HepG2 (cell line): ENCODE results near the gene ZNF831. TPM values are rescaled to one million over a fixed set of nuclear protein-coding genes. Genes with fewer than 3 reads are reported as not detected.

ENCODE experiments used
- ATAC-seq: fragments of 200-7000 bp; cut with Tn5 transposase; 3 replicates; pipeline ENCODE4 v1.9.1; 2020; ENCODE audit warnings: mild to moderate bottlenecking, moderate library complexity
- BruUV-seq: library from RNA; stranded (reverse); fragments of 400-500 nt; replicated peaks from 2 replicates; lab custom pipeline; 2021; lab: Mats Ljungman, UMichigan
- CTCF ChIA-PET: fragments of 300-600 bp; formaldehyde crosslinking; extraction: SDS; loops from one replicate; lab custom pipeline; 2021; ENCODE audit warnings: low total read pairs, inconsistent platforms, low intra/inter-chr PET ratio; lab: Yijun Ruan, JAX
- POLR2A ChIA-PET: fragments of 350-600 bp; sonication (Branson Sonifier 250); formaldehyde crosslinking; loops from one replicate; lab custom pipeline; 2020; ENCODE audit warnings: antibody characterized with exemption, inconsistent platforms; lab: Yijun Ruan, JAX
- DNase-seq: peaks from one replicate; pipeline ENCODE4 v3.0.0-alpha.2; 2015; ENCODE audit warnings: low spot score
- FAIRE-seq: peaks from 3 replicates; lab custom pipeline; 2011; peaks lifted over from hg19 to GRCh38; lab: Jason Lieb, UNC
- H2AFZ ChIP-seq: one replicate; pipeline ENCODE4 v1.6.1; 2011; ENCODE audit warnings: low read length, inconsistent platforms
- H3K27ac ChIP-seq: fragments of 300-600 bp; 3 replicates; pipeline ENCODE4 v1.8.0; 2011; ENCODE audit warnings: mixed run types, mild to moderate bottlenecking, mixed read lengths, low read length, inconsistent platforms; ENCODE audit not compliant: insufficient read depth; ENCODE audit errors: extremely low read length
- H3K27me3 ChIP-seq, 2 experiments: fragments of 200-600 bp in 1 of 2; 2 replicates in 1 of 2; 3 replicates in 1 of 2; pipeline versions ENCODE4 v1.6.0 to v1.8.0; 2011; ENCODE audit warnings: low read length in 2 of 2, mild to moderate bottlenecking in 2 of 2, moderate library complexity in 2 of 2, inconsistent platforms in 1 of 2; ENCODE audit not compliant: insufficient read depth in 2 of 2, control insufficient read depth in 1 of 2
- H3K36me3 ChIP-seq, 2 experiments: fragments of 200-600 bp in 1 of 2; replicated peaks in 1 of 2; 2 replicates in 1 of 2; 3 replicates in 1 of 2; pipeline versions ENCODE4 v1.5.1 to v1.8.0; 2011; ENCODE audit warnings: low read length in 2 of 2, inconsistent platforms in 1 of 2; ENCODE audit not compliant: insufficient read depth in 2 of 2, control insufficient read depth in 1 of 2
- H3K4me1 ChIP-seq: 2 replicates; pipeline ENCODE4 v1.5.1; 2012; ENCODE audit warnings: low read length, inconsistent platforms; ENCODE audit not compliant: insufficient read depth
- H3K4me2 ChIP-seq: 2 replicates; pipeline ENCODE4 v1.6.0; 2011; ENCODE audit warnings: low read depth, low read length, inconsistent platforms
- H3K4me3 ChIP-seq, 3 experiments: fragments of 200-600 bp in 1 of 3; sonication (generic), shearing (Covaris generic) in 1 of 3; replicated peaks in 1 of 3; 2 replicates each; pipeline ENCODE4 v1.5.1; 2011 to 2016; ENCODE audit warnings: low read length in 3 of 3, inconsistent platforms in 2 of 3, low read depth in 2 of 3, mild to moderate bottlenecking in 2 of 3, control low read depth in 1 of 3, mixed read lengths in 1 of 3; ENCODE audit not compliant: insufficient read depth in 1 of 3
- H3K79me2 ChIP-seq: one replicate; pipeline ENCODE4 v1.6.1; 2011; ENCODE audit warnings: low read length, inconsistent platforms; ENCODE audit not compliant: insufficient read depth
- H3K9ac ChIP-seq: 2 replicates; pipeline ENCODE4 v1.6.0; 2011; ENCODE audit warnings: mild to moderate bottlenecking, low read depth, low read length, inconsistent platforms; ENCODE audit not compliant: insufficient read depth
- H3K9me3 ChIP-seq: 2 replicates; pipeline ENCODE4 v1.5.1; 2012; ENCODE audit warnings: mild to moderate bottlenecking, low read length
- H4K20me1 ChIP-seq: 2 replicates; pipeline ENCODE4 v1.6.0; 2011; ENCODE audit warnings: inconsistent platforms, mild to moderate bottlenecking, low read length, moderate library complexity; ENCODE audit not compliant: insufficient read depth
- GTF3A ChIP-seq: sonication (generic); formaldehyde crosslinking; conservative IDR thresholded peaks from 2 replicates; pipeline ENCODE4 v1.4.0; 2020; ENCODE audit warnings: mild to moderate bottlenecking, missing genetic modification reagents
- PTBP1 ChIP-seq: fragments of 200-400 bp; formaldehyde crosslinking; IDR thresholded peaks from 2 replicates; pipeline ENCODE4 v1.6.1; 2018; ENCODE audit warnings: low read length, low read depth; ENCODE audit not compliant: poor library complexity, severe bottlenecking
- RFX1 ChIP-seq: fragments of 450-650 bp; IDR thresholded peaks from 2 replicates; pipeline ENCODE4 v1.6.1; 2017
- SIN3B ChIP-seq: fragments of 150-350 bp; IDR thresholded peaks from 2 replicates; pipeline ENCODE4 v1.6.1; 2014; ENCODE audit warnings: low read length
- SRSF1 ChIP-seq: fragments of 200-400 bp; formaldehyde crosslinking; optimal IDR thresholded peaks from 2 replicates; pipeline ENCODE3; 2017; ENCODE audit warnings: mild to moderate bottlenecking, low read depth, low read length, moderate library complexity
- ZNF326 ChIP-seq: sonication (generic); formaldehyde crosslinking; IDR thresholded peaks from 2 replicates; pipeline ENCODE4 v1.4.0; 2020; ENCODE audit warnings: missing genetic modification reagents, borderline replicate concordance
- WGBS: methylation state at CpG from one replicate; pipeline ENCODE4 v1.1.6; 2017; ENCODE audit warnings: low lambda C conversion rate; 5-methylcytosine and 5-hydroxymethylcytosine counted together
- in situ Hi-C: cut with HindIII; loops from 2 replicates; pipeline ENCODE4 v1.10.0; 2017; ENCODE audit warnings: low pct_unique_long_range_greater_than_20kb; ENCODE audit not compliant: extremely low pct_ligation_motif_present
- intact Hi-C: fragments of 100-400 bp; cut with micrococcal nuclease; formaldehyde crosslinking; loops from one replicate; pipeline ENCODE4 v1.10.0; 2022; ENCODE audit not compliant: unreplicated experiment
- polyA plus RNA-seq, 8 experiments: library from polyadenylated mRNA; depleted of rRNA in 3 of 8; stranded (reverse) in 7 of 8; unstranded in 1 of 8; fragments of >200 nt; fragmentation: Illumina TruSeq in 4 of 8; extraction: Trizol in 4 of 8; gene quantifications; 2 replicates each; pipeline versions ENCODE4 v1.2.1 to v1.2.3, GENCODE V29; 2011 to 2016; ENCODE audit warnings: low read depth in 4 of 8, missing spikeins in 1 of 8, mixed read lengths in 1 of 8; ENCODE audit not compliant: insufficient read depth in 1 of 8
- total RNA-seq, 5 experiments: library from RNA; depleted of rRNA; stranded (reverse); fragments of >200 nt; fragmentation: Illumina TruSeq; extraction: Trizol; gene quantifications; 2 replicates each; pipeline ENCODE4 v1.2.3, GENCODE V29; 2016; ENCODE audit warnings: low read depth in 1 of 5
- TF ChIP-seq, protein P1 (sequence below): sonication (generic); formaldehyde crosslinking; IDR thresholded peaks from 2 replicates; pipeline ENCODE4 v1.5.1; 2020; ENCODE audit warnings: mild to moderate bottlenecking, missing genetic modification reagents, borderline replicate concordance
- TF ChIP-seq, protein P2 (sequence below): sonication (generic); formaldehyde crosslinking; IDR thresholded peaks from 2 replicates; pipeline ENCODE4 v1.5.0; 2020; ENCODE audit warnings: mild to moderate bottlenecking, missing genetic modification reagents, moderate library complexity

Gene ZNF831
- total and polyA plus RNA-seq, 2 of the 13 experiments (the other 11 are each of a cell fraction or from before 2014, with no cell fraction given), result not detected

DNA sequence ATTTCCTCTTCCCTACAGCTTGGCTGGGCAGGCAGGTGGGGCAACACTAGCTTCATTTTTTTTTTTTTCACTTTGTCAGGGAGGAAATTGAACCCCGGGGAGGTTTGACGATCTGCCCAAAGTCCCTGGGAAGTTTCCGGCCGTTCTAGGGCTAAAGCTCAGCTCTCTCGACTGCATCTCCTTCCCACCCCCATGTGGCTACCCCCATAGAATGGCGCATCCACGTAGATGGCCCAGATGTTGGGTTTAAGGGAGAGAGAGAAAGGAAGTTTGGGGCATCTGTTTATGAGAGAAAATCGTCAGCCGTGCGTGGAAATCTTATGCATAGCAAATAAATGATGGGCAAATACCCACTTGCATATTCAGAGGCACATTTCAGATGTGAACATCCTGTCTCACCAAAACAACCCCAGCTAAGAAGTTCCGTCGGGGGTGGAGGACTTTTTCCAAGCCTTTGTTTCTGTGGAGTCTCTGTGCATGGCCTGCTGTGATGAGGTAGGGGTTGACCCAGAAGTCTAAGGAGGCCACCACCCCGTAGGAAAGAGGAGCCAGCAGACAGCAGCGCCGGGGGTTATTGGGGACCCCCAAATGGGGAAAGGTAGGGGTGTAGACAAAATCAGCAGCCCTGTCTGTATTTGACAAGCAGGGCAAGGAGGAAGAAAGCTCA lies 40.5 kb upstream of the ZNF831 start:
- peaks cover 0 to 52% of the 10 kb centered on the region in 2 experiments; a peak in 2 of 5 replicates for H3K27me3 ChIP-seq
- no peak overlapping the region for H2AFZ ChIP-seq
- BruUV-seq, result no TSS peak
- no peak overlapping the region for H3K4me3 ChIP-seq
- intact Hi-C loops, result no loop called here
- TF ChIP-seq PTBP1 (no peak), SIN3B (no peak), GTF3A (CRISPR knock-in tag) (no peak), ZNF326 (CRISPR knock-in tag) (no peak), SRSF1 (no peak), RFX1 (no peak)
- TF ChIP-seq, protein P1, sequence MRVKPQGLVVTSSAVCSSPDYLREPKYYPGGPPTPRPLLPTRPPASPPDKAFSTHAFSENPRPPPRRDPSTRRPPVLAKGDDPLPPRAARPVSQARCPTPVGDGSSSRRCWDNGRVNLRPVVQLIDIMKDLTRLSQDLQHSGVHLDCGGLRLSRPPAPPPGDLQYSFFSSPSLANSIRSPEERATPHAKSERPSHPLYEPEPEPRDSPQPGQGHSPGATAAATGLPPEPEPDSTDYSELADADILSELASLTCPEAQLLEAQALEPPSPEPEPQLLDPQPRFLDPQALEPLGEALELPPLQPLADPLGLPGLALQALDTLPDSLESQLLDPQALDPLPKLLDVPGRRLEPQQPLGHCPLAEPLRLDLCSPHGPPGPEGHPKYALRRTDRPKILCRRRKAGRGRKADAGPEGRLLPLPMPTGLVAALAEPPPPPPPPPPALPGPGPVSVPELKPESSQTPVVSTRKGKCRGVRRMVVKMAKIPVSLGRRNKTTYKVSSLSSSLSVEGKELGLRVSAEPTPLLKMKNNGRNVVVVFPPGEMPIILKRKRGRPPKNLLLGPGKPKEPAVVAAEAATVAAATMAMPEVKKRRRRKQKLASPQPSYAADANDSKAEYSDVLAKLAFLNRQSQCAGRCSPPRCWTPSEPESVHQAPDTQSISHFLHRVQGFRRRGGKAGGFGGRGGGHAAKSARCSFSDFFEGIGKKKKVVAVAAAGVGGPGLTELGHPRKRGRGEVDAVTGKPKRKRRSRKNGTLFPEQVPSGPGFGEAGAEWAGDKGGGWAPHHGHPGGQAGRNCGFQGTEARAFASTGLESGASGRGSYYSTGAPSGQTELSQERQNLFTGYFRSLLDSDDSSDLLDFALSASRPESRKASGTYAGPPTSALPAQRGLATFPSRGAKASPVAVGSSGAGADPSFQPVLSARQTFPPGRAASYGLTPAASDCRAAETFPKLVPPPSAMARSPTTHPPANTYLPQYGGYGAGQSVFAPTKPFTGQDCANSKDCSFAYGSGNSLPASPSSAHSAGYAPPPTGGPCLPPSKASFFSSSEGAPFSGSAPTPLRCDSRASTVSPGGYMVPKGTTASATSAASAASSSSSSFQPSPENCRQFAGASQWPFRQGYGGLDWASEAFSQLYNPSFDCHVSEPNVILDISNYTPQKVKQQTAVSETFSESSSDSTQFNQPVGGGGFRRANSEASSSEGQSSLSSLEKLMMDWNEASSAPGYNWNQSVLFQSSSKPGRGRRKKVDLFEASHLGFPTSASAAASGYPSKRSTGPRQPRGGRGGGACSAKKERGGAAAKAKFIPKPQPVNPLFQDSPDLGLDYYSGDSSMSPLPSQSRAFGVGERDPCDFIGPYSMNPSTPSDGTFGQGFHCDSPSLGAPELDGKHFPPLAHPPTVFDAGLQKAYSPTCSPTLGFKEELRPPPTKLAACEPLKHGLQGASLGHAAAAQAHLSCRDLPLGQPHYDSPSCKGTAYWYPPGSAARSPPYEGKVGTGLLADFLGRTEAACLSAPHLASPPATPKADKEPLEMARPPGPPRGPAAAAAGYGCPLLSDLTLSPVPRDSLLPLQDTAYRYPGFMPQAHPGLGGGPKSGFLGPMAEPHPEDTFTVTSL (CRISPR knock-in tag), result no peak
- TF ChIP-seq, protein P2, sequence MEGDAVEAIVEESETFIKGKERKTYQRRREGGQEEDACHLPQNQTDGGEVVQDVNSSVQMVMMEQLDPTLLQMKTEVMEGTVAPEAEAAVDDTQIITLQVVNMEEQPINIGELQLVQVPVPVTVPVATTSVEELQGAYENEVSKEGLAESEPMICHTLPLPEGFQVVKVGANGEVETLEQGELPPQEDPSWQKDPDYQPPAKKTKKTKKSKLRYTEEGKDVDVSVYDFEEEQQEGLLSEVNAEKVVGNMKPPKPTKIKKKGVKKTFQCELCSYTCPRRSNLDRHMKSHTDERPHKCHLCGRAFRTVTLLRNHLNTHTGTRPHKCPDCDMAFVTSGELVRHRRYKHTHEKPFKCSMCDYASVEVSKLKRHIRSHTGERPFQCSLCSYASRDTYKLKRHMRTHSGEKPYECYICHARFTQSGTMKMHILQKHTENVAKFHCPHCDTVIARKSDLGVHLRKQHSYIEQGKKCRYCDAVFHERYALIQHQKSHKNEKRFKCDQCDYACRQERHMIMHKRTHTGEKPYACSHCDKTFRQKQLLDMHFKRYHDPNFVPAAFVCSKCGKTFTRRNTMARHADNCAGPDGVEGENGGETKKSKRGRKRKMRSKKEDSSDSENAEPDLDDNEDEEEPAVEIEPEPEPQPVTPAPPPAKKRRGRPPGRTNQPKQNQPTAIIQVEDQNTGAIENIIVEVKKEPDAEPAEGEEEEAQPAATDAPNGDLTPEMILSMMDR (CRISPR knock-in tag), result no peak
- no peaks in the 10 kb centered on the region for H3K79me2 ChIP-seq
- H3K9me3 ChIP-seq, result 0 out of 2 replicates have a peak, but pooled peaks cover 5% of the 10 kb centered on the region
- H3K4me1 ChIP-seq, result peaks cover 15% of the 10 kb centered on the region
- FAIRE-seq (no peak), DNase-seq (no peak), ATAC-seq (no peak)
- no peaks in the 10 kb centered on the region for H3K36me3 ChIP-seq
- WGBS, result 37% methylated on average over 15 of the region's 15 CpGs
- no peak overlapping the region for H3K27ac ChIP-seq
- H3K4me2 ChIP-seq, result no peak overlapping the region
- H3K9ac ChIP-seq, result no peak overlapping the region
- no peaks in the 10 kb centered on the region for H4K20me1 ChIP-seq
- ChIA-PET CTCF (no interaction called here), POLR2A (no interaction called here)
- in situ Hi-C loops, result no loop called here
